GM19372 (cell line): ENCODE data around the gene GSTCD.
A peak's percentile ranks its signal among the peaks of the same experiment; 100 is the strongest.
"Not testable (repeated sequence)": the region's sequence is repeated elsewhere in the genome, so short reads cannot be mapped to it uniquely, and the experiment has no call there.

ENCODE experiments used
- ATAC-seq: cut with Tn5 transposase; IDR thresholded peaks from one replicate; pipeline ENCODE4 v1.9.1; 2021; ENCODE audit warnings: mild to moderate bottlenecking, low read depth, moderate library complexity; ENCODE audit not compliant: unreplicated experiment

Gene GSTCD, protein sequence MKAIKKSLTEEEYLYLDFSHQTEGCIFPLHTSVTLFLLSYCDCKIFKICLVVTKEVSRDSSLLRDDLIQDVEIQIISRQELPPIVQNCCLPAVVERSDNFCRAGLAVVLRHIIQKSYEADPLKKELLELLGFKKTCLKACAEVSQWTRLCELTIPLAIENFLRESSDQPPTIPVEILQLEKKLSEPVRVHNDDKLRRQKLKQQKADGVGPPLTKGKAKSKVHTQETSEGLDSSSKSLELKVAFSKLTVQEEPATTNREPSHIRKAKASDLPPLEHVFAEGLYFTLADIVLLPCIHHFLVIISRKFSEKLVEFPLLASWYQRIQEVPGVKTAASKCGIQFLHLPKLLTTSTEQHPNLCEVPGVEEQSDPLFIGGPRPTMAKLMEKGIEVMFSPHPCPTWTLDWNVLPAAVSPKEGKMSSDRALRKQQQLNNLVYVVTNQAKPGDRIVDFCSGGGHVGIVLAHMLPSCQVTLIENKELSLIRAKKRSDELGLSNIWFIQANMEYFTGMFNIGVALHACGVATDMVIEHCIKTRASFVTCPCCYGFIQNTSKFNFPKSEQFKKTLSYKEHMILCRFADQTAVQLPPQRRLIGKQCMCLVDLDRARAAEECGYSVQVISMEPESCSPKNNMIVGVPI

DNA sequence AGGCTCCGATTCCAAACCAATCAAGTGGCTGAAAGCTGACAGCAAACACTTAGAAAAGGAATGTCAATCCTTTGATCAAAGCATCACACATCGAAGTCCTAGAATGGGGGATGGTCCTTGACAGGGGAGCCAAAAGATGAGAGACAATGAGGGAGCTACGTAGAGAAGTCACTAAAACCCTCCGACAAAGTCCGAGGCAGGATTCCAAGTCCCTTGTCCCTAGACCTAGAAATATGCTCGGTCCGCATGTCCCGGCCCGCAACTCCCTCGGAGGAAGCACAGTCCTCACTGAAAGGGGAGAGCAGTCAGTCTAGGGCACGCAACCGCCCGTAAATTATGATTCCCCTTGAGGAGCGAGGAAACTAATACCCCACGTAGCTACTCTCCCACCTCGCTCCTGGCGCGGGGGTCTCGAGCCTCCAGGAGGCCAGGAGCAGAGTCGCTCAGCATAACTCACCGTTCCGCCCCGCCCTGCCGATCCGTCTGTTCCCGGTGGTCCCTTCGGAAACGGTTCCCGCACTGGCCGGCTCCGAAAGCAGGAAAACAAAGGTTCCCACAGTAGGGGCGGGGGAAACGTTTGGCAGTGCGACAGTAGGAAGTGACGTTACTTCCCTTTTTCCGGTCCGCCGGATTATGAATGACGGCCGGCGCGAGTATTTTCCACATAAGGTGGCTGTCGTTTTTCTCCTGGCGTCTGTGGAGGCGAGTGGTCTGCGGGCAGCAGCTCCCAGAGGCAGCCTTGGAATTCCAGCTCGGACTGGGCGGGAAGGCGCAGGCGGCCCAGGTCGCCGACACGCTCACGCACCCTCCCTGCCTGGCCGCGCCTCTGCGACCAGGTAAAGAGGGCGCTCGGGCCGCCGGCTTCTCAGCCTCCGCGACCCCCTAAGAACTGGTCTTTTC is at the start of gene GSTCD, which contains the start of gene INTS12:
Gene GSTCD (plus strand): TSS at position 604 of the 900 bp plus-strand sequence. CDS start 8,830 bp downstream, outside the sequence.
Gene INTS12 (minus strand): TSS at position 509 of the 900 bp plus-strand sequence. CDS start 8,684 bp downstream, outside the sequence.
- ATAC-seq, result peak; percentile 67

DNA sequence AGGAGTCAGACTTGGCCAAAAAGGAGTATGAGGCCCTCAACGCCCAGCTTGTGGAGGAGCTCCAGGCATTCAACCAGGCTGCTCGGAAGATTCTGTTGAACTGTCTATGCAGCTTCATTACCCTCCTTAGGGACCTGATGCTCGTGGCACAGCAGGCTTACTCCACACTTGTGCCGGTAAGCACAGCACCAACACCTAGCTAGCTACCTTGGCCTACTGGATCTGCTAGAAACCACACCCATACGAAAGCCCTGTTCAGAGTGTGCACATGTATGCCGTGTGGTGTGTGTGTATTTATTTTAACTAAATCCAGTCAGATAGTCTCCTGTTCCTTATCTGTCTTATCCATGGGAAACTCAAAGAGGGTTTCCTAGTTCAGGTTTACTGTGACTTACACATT is 49.4 kb upstream of the GSTCD start:
- no peak for ATAC-seq

DNA sequence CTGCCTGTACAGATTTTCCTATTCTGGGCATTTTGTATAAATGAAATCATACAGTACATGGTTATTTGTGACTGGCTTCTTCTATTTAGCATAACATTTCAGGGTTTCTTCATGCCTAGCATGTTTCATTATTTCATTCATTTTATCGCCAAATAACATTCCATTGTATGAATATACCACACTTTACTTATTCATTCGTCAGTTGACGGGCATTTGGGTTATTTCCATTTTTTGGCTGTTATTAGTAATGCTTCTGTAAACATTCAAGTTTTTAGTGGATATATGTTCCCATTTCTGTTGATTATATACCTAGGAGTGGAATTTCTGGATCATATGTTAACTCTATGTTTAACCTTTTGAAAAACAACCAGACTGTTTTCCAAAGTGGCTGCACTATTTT is 47.6 kb upstream of the GSTCD start:
- ATAC-seq, result no peak

DNA sequence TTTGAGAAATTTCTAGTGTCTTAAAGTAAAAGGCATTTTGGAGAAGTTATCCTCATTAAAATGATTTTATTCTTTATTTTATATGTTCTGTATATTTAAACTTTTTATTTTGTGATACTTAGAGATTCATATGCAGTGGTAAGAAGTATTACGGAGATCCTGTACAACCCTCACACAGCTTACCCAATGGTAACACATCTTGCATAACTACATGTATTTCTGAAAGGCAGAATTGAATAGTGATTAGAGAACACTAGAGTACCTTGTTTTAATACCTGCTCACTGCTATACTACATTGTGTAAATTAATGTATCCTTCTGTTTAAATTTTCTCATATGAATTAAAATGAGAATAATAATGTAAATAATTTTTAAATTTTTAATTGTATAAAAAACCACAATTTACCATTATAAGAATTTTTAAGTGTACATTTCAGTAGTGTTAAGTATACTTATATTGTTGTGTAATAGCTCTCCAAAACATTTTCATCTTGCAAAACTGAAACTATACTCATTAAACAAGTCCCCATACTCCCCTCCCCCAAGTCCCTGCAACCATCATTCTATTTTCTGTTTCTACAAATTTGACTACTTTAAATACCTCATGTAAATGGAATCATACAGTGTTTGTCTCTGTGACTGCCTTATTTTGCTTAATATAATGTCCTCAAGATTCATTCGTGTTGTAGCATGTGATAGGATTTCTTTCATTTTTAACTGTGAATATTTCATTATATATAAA is 45.5 kb upstream of the GSTCD start:
- ATAC-seq, result no peak

DNA sequence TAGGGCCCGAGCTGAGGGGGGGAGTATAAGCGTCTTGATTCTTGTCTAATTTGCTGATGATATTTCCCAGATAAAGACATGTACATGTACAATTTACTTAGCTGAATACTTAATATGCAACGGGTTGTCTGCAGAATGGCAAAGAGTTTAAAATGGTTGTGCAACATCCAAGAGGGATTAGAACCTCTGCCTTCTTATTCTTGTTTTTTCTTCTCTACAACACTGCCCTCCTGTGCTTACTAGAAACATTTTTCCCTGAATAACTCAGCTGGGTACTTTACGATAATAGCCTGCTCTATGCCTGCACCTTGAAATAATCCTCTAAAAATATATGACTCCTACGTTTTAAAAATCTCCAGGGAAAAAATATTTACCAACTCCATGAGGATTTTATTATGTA is 41.9 kb upstream of the GSTCD start:
- no peak for ATAC-seq

DNA sequence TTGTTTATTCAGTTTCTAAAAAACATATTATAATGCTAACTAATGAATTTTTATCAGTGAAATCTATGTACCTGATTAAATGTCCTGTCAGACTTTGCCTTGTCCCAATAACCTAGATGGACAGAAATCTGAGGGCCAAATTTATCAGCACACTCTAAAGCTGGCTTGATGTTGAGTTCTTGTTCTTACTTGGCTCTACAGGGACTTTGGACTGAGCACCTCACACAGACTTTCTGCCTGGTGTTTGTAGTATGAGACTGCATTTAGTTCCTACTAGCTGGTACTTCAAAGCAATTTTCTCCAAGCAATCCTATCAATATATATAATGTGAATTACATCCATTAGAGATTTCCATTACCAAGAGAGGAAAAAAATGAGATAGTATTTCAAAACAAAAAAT is 37.9 kb upstream of the GSTCD start:
- no peak for ATAC-seq

DNA sequence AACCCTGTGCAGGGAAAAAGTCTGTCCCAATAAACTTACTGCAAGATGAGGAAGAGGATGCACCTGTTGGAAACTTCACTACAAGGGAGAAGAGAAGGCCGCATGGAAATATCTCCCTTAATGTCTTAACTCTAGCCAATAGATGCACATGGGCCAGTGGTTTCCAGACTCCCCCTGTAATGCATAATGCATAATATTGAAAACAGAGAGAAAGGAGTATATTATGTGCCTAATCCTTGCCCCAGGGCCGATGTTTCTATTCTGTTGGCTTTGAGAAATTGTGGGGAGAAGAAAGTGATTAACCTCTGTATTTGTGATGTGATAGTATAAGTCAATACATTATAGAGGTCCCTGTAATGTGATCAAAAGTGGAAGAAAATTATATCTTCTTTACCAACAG is 37.3 kb upstream of the GSTCD start:
- ATAC-seq, result no peak

DNA sequence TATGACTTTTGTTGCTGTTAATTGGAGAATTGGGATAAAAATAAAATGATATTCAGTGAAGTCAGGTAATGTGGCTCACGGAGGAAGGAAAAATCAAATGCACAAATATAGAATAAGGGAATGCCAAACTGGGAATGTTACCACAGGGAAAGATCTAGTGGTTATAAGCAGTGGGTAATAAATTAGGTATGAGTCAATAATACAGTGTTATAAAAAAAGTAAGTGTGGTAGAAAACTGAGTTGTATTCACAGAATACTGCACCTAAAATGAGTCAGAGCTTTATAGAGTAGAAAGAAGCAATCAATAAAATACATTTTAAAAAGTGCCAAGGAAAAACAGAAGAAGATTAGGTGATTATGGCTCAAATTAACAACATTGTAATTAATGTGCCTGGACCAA is 34.6 kb upstream of the GSTCD start:
- no peak for ATAC-seq

DNA sequence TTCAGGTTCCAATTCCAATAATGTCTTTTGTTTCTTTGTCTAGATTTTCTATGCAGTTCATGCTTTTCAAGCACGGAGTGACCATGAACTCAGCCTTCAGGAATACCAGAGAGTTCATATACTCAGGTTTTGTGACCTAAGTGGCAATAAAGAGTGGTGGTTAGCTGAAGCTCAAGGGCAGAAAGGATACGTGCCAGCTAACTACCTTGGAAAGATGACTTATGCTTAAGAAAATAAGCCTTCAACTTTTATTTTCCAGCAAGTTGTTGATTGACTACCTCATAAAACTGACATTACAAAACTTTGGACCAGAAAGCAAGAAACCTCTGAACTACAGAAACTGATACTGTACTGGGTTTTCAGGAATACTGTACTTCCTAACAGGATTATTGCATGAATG is 30.9 kb upstream of the GSTCD start:
- ATAC-seq, result no peak

DNA sequence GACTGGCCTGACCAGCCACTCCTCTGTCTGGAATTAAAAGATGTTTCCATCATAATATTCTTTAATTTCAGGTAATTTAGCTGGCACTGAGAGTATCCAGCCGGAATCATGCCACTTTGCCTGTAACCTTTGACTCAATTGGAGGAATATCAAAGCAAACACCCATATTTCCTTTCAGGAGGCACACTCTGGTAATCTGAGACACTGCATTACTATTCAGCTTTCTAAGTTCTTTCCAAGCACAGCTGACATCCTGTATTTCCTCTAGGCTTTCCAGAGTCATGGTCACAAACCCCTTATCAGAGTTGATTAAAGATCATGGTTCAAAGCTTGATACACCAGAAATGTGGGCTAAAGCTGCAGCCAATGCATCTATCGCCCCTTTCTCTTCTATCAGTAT is 29.4 kb upstream of the GSTCD start:
- no peak for ATAC-seq

DNA sequence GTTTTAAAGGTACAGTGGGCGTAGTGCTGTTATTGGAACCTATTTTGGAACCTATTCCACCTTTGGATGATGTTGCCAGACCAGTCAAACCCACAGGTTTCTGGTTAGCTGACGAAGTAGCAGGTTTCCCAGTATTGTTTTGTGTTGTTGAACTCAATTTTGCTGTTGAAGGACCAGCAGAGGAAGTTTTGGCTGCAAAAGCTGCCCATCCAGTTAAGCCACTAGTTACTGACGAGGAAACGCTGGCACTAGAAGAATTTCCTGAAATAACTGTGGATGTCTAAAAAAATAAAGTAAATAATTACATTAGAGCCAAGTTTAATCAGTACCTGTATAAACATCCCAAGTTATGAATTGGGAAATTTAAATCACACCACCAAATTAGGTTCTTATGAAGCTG is 25.5 kb upstream of the GSTCD start:
- no peak for ATAC-seq

DNA sequence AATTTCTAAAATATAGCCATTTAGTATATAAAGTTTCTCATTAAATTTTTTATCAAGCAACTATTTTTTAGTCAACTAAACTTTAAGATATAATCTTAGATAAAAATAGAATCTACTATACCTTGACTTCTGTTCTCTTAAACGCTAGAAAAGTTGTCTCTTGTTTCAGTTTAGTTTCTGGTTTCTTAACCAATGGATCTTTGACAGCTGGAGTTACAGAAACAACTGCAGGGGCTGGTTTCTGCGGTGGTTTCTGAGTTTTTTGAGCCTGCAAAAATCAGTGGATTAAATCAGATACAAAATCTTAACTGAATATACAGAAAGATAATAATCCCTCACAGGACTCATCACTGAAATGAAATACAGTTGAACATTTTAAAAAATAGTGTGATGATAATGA is 22.0 kb upstream of the GSTCD start:
- ATAC-seq, result no peak

DNA sequence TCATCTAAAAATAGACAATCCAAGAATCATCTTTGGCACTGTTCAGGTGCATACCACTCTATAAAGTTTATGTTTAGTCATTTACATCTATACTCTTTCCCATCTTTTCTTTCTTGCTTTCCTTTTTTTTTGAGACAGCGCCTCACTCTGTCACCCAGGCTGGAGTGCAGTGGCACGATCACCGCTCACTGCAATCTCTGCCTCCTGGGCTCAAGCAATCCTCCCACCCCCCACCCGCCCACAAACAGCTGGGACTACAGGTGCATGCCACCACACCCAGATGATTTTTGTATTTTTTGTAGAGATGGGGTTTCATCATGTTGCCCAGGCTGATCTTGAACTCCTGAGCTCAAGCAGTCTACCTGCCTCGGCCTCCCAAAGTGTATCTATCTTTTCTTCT is 13.8 kb upstream of the GSTCD start:
- ATAC-seq, result not testable (repeated sequence)

DNA sequence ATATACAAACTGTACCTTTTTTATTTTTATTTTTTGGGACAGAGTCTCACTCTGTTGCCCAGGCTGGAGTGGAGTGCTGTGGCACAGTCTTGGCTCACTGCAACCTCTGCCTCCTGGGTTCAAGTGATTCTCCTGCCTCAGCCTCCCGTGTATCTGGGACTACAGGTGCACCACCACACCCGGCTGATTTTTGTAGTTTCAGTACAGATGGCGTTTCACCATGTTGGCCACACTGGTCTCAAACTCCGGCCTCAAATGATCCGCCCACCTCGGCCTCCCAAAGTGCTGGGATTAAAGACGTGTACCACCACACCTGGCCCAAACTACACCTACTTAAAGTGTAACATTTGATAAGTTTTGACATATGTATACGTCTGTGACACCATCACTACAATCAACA is 12.8 kb upstream of the GSTCD start:
- not testable (repeated sequence) for ATAC-seq

DNA sequence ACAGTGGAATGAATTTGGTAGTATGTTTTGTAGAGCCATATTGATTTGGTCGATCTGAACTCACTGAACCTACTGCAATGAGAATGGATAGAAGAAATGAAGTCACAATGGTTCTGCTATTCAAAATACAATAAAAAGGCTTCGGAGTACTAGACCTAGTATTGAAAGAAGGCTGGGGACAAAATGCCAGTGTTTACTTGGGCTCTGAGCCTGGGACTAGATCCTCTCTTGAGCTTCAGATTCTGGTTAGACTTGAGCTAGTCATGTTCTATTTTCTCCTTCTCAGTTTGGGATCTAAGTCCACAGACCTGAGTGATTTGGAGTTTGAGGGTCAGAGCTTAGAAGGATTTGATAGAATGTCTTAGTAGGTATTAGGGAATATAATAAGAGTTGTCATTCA is 10.0 kb upstream of the GSTCD start:
- no peak for ATAC-seq

DNA sequence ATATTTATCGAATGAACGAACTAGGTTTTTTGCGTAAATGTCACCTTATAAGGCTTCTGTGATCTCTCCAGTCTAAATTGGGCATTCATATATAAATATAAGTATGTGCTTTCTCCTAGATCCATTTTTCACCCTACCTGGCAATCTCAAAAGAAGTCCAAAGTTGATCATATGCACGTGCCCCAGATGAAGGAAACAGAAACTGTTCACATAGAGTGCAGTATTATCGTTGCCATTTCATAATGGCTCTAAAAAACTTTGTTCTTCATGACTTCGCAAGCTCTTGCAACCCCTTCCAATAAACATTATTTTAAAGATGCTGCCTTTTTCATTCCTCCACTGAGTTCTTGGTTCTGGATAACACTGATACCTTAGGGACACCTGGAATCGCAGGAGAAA is 803 bp upstream of the GSTCD start:
- ATAC-seq, result no peak

DNA sequence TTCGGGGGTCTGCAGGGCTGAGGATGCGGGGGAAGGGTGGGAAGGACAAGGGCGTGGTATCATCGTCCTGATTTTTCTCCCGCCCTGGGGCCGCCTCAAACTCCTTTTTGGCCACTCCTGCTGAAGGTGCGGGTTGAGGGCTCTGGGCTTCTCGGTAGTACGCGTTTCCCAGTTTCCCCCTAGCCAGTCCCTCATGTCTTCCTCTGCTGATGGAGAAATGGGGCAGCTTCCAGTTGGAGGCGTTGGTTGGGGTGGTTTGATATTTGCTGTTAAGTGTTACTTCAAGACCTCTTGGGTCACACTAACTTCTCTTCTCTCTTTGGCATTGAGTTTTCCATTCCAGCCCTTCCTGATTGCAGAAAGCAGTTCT is 482 bp downstream of the GSTCD start:
- peak; percentile 35 for ATAC-seq

DNA sequence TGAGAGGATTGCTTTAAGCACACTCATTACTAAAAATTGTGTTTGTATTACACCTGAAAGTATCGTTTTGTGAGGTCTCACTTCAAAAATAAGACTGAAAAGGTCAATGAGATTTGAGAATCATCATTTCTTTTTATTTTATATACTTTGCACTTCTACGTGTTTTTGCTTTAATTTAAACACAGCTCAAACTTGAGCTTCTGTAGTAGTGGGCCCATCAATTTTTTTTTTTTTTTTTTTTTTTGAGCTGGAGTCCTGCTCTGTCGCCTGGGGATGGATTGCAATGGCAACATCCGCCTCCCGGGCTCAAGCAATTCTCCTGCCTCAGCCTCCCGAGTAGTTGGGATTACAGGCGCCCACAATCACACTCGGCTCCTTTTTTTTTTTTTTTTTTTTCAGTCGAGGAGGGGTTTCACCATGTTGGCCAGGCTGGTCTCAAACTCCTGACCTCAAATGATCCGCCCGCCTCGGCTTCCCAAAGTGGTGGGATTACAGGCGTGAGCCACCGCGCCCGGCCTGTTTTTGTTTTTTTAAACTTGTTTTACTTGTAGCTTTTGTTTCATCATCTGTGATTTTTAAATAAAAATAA is 1.5 kb downstream of the GSTCD start:
- ATAC-seq, result no peak

DNA sequence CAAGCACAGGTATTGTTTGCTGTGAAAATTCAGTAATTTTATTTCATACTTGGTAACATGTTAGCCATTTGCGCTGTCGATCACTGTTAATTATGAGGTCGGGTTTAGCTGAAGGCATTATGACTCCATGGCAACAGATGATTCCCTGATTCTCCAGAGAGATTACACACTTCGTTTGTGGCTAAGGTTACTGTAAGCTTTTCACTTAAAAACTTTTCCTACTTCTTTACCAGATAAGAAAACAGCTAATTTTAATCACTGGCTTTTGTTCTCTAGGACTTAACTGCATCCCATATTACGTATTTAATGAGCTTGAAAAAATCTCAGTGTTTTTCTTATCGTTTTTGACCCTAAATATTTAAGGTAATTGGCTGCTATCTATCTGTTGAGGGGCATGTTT is 2.1 kb downstream of the GSTCD start:
- no peak for ATAC-seq

DNA sequence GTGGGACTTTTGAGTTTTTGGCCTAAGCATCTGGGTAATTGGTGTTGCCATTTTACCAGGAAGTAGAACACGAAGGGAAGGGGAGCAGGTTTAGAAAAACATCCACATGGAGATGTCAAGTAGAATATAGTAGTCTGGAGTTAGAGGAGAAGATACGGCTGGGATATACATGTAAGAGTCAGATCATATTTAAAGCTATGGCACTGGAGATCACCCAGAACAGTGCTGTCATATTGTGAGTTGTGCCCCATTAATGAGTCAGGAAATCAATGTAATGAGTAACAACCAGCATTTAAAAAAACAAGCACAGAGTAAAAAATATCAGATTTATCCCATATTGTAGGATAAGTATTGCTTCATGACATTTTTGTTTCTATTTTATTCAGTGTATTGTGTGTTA is 4.2 kb downstream of the GSTCD start:
- ATAC-seq, result no peak
